Keratinocyte (primary cell): Measurements from ENCODE around the gene FBXL13.
"Not testable (repeated sequence)": the region's sequence is repeated elsewhere in the genome, so short reads cannot be mapped to it uniquely, and the experiment has no call there.

Source experiments
- CTCF ChIP-seq, 3 experiments: IDR thresholded peaks in 1 of 3; conservative IDR thresholded peaks in 1 of 3; optimal IDR thresholded peaks in 1 of 3; 2 replicates in 2 of 3; 3 replicates in 1 of 3; pipeline versions ENCODE3 to v1.5.1; 2011; ENCODE audit warnings: low read length in 3 of 3, mild to moderate bottlenecking in 3 of 3, moderate library complexity in 2 of 3, control low read depth in 1 of 3, inconsistent platforms in 1 of 3; ENCODE audit not compliant: insufficient read depth in 2 of 3; ENCODE audit errors: extremely low read depth in 1 of 3
- EZH2 ChIP-seq: IDR thresholded peaks from one replicate; pipeline ENCODE4 v1.6.1; 2012; ENCODE audit warnings: inconsistent platforms, mild to moderate bottlenecking, low read length, moderate library complexity

- not testable (repeated sequence) for TF ChIP-seq CTCF (optimal IDR thresholded peaks at IDR 0.05 in 1 of 3, IDR thresholded peaks at IDR 0.05 in 1 of 3, conservative IDR thresholded peaks at IDR 0.05 in 1 of 3; ENCODE audit: extremely low read depth in 1 of 3, insufficient read depth in 2 of 3, low read length in 3 of 3); EZH2
Observed at GRCh38 chr7:102794567-102794966, 280.0 kb downstream of the FBXL13 start.
